Neural cell (in vitro differentiated cells): Measurements from ENCODE around the gene APOE.

Source experiments
- CTCF ChIP-seq: fragments of 450-650 bp; IDR thresholded peaks from 2 replicates; pipeline ENCODE4 v1.5.1; 2014; ENCODE audit warnings: antibody characterized with exemption, mild to moderate bottlenecking, moderate library complexity; ENCODE audit not compliant: poor library complexity, severe bottlenecking
- EP300 ChIP-seq: fragments of 450-650 bp; conservative IDR thresholded peaks from 2 replicates; pipeline ENCODE4 v1.6.1; 2014; ENCODE audit warnings: antibody characterized with exemption, mild to moderate bottlenecking, moderate library complexity; ENCODE audit not compliant: poor library complexity, severe bottlenecking
- EZH2 ChIP-seq: fragments of 200-600, 300-800 bp; shearing (Covaris generic), sonication (generic); IDR thresholded peaks from 2 replicates; pipeline ENCODE4 v1.6.1; 2014; ENCODE audit warnings: antibody characterized with exemption, low read length, borderline replicate concordance, mild to moderate bottlenecking; ENCODE audit not compliant: insufficient read depth, poor library complexity, severe bottlenecking
- POLR2AphosphoS5 ChIP-seq: IDR thresholded peaks from 2 replicates; pipeline ENCODE4 v1.6.1; 2012
- RAD21 ChIP-seq: fragments of 450-650 bp; conservative IDR thresholded peaks from 2 replicates; pipeline ENCODE4 v1.6.1; 2014; ENCODE audit warnings: antibody characterized with exemption, mild to moderate bottlenecking, moderate library complexity
- REST ChIP-seq: IDR thresholded peaks from 2 replicates; pipeline ENCODE4 v1.6.1; 2012; ENCODE audit warnings: borderline replicate concordance
- TAF1 ChIP-seq: IDR thresholded peaks from 2 replicates; pipeline ENCODE4 v1.6.1; 2012; ENCODE audit warnings: low read depth

GRCh38 chr19:44924243-44924725, 18.7 kb downstream of the APOE start:
- TF ChIP-seq CTCF (no peak), EZH2 (no peak), POLR2AphosphoS5 (no peak), EP300 (no peak), REST (no peak), TAF1 (no peak), RAD21 (no peak)
